ENCODE results near the gene GNPTAB.

DNA sequence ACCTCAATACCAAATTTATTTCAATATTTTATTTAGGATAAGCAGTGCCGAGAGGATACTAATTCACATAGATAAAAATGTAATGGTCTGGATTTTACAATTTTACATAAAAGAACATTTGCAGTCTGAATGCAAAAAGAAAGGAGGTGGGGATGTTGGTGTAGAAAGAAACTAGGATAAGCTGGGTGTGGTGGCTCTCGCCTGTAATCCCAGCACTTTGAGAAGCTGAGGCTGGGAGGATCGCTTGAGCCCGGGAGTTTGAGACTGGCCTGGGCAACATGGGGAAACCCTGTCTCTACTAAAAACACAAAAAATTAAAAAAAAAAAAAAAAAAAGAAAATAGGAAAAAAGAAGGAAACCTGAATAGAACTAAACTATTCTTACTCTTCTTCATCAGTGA is 108.4 kb downstream of the GNPTAB start:
- TF ChIP-seq, protein P1, sequence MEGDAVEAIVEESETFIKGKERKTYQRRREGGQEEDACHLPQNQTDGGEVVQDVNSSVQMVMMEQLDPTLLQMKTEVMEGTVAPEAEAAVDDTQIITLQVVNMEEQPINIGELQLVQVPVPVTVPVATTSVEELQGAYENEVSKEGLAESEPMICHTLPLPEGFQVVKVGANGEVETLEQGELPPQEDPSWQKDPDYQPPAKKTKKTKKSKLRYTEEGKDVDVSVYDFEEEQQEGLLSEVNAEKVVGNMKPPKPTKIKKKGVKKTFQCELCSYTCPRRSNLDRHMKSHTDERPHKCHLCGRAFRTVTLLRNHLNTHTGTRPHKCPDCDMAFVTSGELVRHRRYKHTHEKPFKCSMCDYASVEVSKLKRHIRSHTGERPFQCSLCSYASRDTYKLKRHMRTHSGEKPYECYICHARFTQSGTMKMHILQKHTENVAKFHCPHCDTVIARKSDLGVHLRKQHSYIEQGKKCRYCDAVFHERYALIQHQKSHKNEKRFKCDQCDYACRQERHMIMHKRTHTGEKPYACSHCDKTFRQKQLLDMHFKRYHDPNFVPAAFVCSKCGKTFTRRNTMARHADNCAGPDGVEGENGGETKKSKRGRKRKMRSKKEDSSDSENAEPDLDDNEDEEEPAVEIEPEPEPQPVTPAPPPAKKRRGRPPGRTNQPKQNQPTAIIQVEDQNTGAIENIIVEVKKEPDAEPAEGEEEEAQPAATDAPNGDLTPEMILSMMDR (IDR thresholded peaks at IDR 0.05): no peak
- TF ChIP-seq NFE2L1 (CRISPR knock-in tag; IDR thresholded peaks at IDR 0.05) (no peak), NR2C2 (CRISPR knock-in tag; IDR thresholded peaks at IDR 0.05) (no peak), JUN (CRISPR knock-in tag; IDR thresholded peaks at IDR 0.05) (no peak), TEAD4 (CRISPR knock-in tag; IDR thresholded peaks at IDR 0.05) (no peak), CREB1 (CRISPR knock-in tag; IDR thresholded peaks at IDR 0.05) (no peak), HMGA2 (CRISPR knock-in tag; IDR thresholded peaks at IDR 0.05) (no peak), CREM (CRISPR knock-in tag; IDR thresholded peaks at IDR 0.05) (no peak)
- TF ChIP-seq, protein P2, sequence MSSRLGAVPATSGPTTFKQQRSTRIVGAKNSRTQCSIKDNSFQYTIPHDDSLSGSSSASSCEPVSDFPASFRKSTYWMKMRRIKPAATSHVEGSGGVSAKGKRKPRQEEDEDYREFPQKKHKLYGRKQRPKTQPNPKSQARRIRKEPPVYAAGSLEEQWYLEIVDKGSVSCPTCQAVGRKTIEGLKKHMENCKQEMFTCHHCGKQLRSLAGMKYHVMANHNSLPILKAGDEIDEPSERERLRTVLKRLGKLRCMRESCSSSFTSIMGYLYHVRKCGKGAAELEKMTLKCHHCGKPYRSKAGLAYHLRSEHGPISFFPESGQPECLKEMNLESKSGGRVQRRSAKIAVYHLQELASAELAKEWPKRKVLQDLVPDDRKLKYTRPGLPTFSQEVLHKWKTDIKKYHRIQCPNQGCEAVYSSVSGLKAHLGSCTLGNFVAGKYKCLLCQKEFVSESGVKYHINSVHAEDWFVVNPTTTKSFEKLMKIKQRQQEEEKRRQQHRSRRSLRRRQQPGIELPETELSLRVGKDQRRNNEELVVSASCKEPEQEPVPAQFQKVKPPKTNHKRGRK (CRISPR knock-in tag; IDR thresholded peaks at IDR 0.05; ENCODE audit: borderline replicate concordance): no peak
- TF ChIP-seq, protein P3, sequence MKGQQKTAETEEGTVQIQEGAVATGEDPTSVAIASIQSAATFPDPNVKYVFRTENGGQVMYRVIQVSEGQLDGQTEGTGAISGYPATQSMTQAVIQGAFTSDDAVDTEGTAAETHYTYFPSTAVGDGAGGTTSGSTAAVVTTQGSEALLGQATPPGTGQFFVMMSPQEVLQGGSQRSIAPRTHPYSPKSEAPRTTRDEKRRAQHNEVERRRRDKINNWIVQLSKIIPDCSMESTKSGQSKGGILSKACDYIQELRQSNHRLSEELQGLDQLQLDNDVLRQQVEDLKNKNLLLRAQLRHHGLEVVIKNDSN (CRISPR knock-in tag; IDR thresholded peaks at IDR 0.05): no peak
- TF ChIP-seq, protein P4, sequence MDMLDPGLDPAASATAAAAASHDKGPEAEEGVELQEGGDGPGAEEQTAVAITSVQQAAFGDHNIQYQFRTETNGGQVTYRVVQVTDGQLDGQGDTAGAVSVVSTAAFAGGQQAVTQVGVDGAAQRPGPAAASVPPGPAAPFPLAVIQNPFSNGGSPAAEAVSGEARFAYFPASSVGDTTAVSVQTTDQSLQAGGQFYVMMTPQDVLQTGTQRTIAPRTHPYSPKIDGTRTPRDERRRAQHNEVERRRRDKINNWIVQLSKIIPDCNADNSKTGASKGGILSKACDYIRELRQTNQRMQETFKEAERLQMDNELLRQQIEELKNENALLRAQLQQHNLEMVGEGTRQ (CRISPR knock-in tag; IDR thresholded peaks at IDR 0.05): no peak

Data from WTC11 (cell line).